ENCODE results near the gene TSEN2.
A peak's percentile ranks its signal among the peaks of the same experiment; 100 is the strongest.

DNA sequence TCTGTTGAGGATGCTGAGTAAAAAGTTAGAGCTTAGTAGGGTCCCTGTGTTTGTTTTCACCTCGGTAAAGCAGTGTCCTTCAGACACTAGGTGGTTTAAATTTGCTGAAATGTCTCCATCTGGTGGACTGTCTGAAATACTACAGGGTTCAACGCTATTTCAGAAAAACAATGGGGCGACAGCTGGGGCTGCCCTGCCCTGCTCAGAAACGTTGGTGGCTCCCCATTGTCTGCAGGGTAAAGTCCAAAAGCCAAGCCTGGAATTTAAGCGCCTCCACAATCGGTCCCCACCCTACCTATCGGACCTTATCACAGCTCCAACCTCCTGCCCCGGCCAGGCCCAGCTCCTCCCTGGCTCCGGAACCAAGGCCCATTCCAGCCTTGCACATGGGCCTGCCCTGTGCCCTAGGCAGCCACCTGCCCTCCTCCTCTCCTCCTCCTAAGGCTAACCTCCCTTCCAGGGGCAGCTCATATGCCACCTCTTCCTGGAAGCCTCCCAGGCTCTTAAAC is 4.3 kb upstream of the TSEN2 start:
- TF ChIP-seq CTCF (IDR thresholded peaks at IDR 0.05; ENCODE audit: insufficient read depth, low read length, poor library complexity, severe bottlenecking) (peak; percentile 68), EZH2phosphoT487 (conservative IDR thresholded peaks at IDR 0.05; ENCODE audit: low read length) (no peak)
